ENCODE data around the gene DEPDC5. TPM values are rescaled to one million over a fixed set of nuclear protein-coding genes. Genes with fewer than 3 reads are reported as not detected.

The DEPDC5 gene
- total and polyA plus RNA-seq, 2 donors (not counting 1 experiment from before 2014, with no cell fraction given): 35.5 to 124 TPM

- WGBS (ENCODE audit: insufficient coverage): 77% methylated on average over 3 of the region's 7 CpGs
- CTCF ChIA-PET: interaction anchor here (1.0 to 1.2 kb wide), 2 partner anchors 87 to 218 kb away, joined by 3 read pairs; no protein-coding TSS in a partner anchor
- peak overlapping the region; percentile 100 for H3K27ac Mint-ChIP-seq
- no peak overlapping the region for H3K4me3 ChIP-seq (ENCODE audit: control extremely low read depth in 1 of 5, extremely low read depth in 1 of 5, insufficient read depth in 1 of 5, low read depth in 2 of 5, low read length in 4 of 5)
- no peaks in the 10 kb centered on the region for H3K9me3 Mint-ChIP-seq (ENCODE audit: insufficient read depth)
- H3K4me1 ChIP-seq (ENCODE audit: control insufficient read depth in 2 of 2, insufficient read depth in 2 of 2, low read length in 2 of 2): peaks cover 43% of the 10 kb centered on the region in 2 donors
- peak overlapping the region; percentile 87 for H2AFZ ChIP-seq (ENCODE audit: insufficient read depth, low read depth, low read length, poor library complexity, severe bottlenecking)
- H3K27me3 ChIP-seq (replicated peaks in 1 of 4; ENCODE audit: control extremely low read depth in 1 of 4, control insufficient read depth in 3 of 4, insufficient read depth in 4 of 4, low read length in 3 of 4): no peaks in the 10 kb centered on the region
- H3K9ac ChIP-seq (ENCODE audit: low read length): no peak overlapping the region
- peaks cover 58% of the 10 kb centered on the region for H3K4me1 Mint-ChIP-seq
- ATAC-seq (ENCODE audit: low read depth): no peak
- H3K27ac ChIP-seq (ENCODE audit: low read length in 2 of 2): peak overlapping the region in 1 of 2 donors; percentile 96
- peak overlapping the region; percentile 87 for H3K4me2 ChIP-seq (replicated peaks; ENCODE audit: low read depth, low read length, poor library complexity, severe bottlenecking)
- no peak for TF ChIP-seq EZH2 (IDR thresholded peaks at IDR 0.05; ENCODE audit: borderline replicate concordance, insufficient read depth, low read depth, low read length, poor library complexity, severe bottlenecking)
- TF ChIP-seq, protein P1, sequence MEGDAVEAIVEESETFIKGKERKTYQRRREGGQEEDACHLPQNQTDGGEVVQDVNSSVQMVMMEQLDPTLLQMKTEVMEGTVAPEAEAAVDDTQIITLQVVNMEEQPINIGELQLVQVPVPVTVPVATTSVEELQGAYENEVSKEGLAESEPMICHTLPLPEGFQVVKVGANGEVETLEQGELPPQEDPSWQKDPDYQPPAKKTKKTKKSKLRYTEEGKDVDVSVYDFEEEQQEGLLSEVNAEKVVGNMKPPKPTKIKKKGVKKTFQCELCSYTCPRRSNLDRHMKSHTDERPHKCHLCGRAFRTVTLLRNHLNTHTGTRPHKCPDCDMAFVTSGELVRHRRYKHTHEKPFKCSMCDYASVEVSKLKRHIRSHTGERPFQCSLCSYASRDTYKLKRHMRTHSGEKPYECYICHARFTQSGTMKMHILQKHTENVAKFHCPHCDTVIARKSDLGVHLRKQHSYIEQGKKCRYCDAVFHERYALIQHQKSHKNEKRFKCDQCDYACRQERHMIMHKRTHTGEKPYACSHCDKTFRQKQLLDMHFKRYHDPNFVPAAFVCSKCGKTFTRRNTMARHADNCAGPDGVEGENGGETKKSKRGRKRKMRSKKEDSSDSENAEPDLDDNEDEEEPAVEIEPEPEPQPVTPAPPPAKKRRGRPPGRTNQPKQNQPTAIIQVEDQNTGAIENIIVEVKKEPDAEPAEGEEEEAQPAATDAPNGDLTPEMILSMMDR (IDR thresholded peaks at IDR 0.05): no peak
- peaks cover 52% of the 10 kb centered on the region for H3K79me2 ChIP-seq (ENCODE audit: control insufficient read depth, insufficient read depth, low read length)
- POLR2A ChIA-PET: no interaction called here
- peaks cover 10% of the 10 kb centered on the region for H4K20me1 ChIP-seq (ENCODE audit: control insufficient read depth, insufficient read depth, low read length, poor library complexity, severe bottlenecking)
- peak; percentile 16 for DNase-seq
- H3K9me3 ChIP-seq (ENCODE audit: control extremely low read depth in 1 of 3, control insufficient read depth in 2 of 3, insufficient read depth in 1 of 3, low read length in 2 of 3): no peaks in the 10 kb centered on the region
- H3K36me3 ChIP-seq (replicated peaks in 1 of 2; ENCODE audit: control extremely low read depth in 1 of 2, control insufficient read depth in 1 of 2, extremely low read depth in 1 of 2, insufficient read depth in 2 of 2, low read length in 1 of 2): peaks cover 0 to 4% of the 10 kb centered on the region in 2 experiments
- peak overlapping the region; percentile 99 for H3K4me3 Mint-ChIP-seq
- H3K27me3 Mint-ChIP-seq: no peaks in the 10 kb centered on the region
- intact Hi-C loops (cut with micrococcal nuclease): loop anchor here (2.0 to 5.0 kb wide), 6 partner anchors 40 to 1160 kb away; partner anchors contain the start of genes PATZ1, PES1, PIK3IP1 and RNF185
Observed at GRCh38 chr22:31752096-31752847, 1.5 kb upstream of the DEPDC5 start.

Measured in B cell (primary cell).